Medulla oblongata (tissue), 1 donor: ENCODE data around the gene OR2B2.
A peak's percentile ranks its signal among the peaks of the same experiment; 100 is the strongest.
"Not testable (repeated sequence)": the region's sequence is repeated elsewhere in the genome, so short reads cannot be mapped to it uniquely, and the experiment has no call there.

Experiments
- DNase-seq: peaks from one replicate; pipeline ENCODE4 v3.0.0-alpha.2; 2015; ENCODE audit errors: extremely low spot score

Gene OR2B2

GRCh38 chr6:27911956-27912446, at the start of gene OR2B2:
OR2B2 (minus strand) TSS chr6:27912396; CDS start chr6:27912319, 77 bp downstream.
- DNase-seq: no peak

- DNase-seq: no peak
These were observed 45.3 kb upstream of the OR2B2 start for GRCh38 chr6:27957516-27957915.

- DNase-seq: no peak
These were observed 44.7 kb upstream of the OR2B2 start, which contains the start of gene OR2B6 for GRCh38 chr6:27956941-27957340. OR2B6 (plus strand) TSS chr6:27957241; CDS start chr6:27957241, 0 bp downstream.

- no peak for DNase-seq
These were observed 38.8 kb upstream of the OR2B2 start for GRCh38 chr6:27951040-27951439.

- no peak for DNase-seq
These were observed 36.0 kb upstream of the OR2B2 start for GRCh38 chr6:27948237-27948636.

GRCh38 chr6:27943072-27943471, 30.9 kb upstream of the OR2B2 start:
- not testable (repeated sequence) for DNase-seq

- DNase-seq: no peak
These were observed 28.6 kb upstream of the OR2B2 start for GRCh38 chr6:27940766-27941165.

GRCh38 chr6:27931209-27931608, 19.0 kb upstream of the OR2B2 start:
- DNase-seq: no peak

- not testable (repeated sequence) for DNase-seq
These were observed 17.7 kb upstream of the OR2B2 start for GRCh38 chr6:27929930-27930329.

- not testable (repeated sequence) for DNase-seq
These were observed 15.8 kb upstream of the OR2B2 start for GRCh38 chr6:27928041-27928440.

GRCh38 chr6:27924179-27924578, 12.0 kb upstream of the OR2B2 start:
- DNase-seq: no peak

- no peak for DNase-seq
These were observed 10.8 kb upstream of the OR2B2 start for GRCh38 chr6:27922949-27923348.

GRCh38 chr6:27908017-27908416, 4.2 kb downstream of the OR2B2 start:
- no peak for DNase-seq

GRCh38 chr6:27902335-27903314, 9.6 kb downstream of the OR2B2 start:
- peak; percentile 96 for DNase-seq

- no peak for DNase-seq
These were observed 10.4 kb downstream of the OR2B2 start for GRCh38 chr6:27901801-27902200.

- not testable (repeated sequence) for DNase-seq
These were observed 12.0 kb downstream of the OR2B2 start for GRCh38 chr6:27900197-27900596.

GRCh38 chr6:27899543-27899942, 12.7 kb downstream of the OR2B2 start:
- no peak for DNase-seq

- DNase-seq: no peak
These were observed 14.5 kb downstream of the OR2B2 start for GRCh38 chr6:27897580-27898206.

- no peak for DNase-seq
These were observed 15.8 kb downstream of the OR2B2 start for GRCh38 chr6:27896398-27896796.

GRCh38 chr6:27894839-27895762, 17.1 kb downstream of the OR2B2 start:
- peak; percentile 94 for DNase-seq
